Glutamatergic neuron (in vitro differentiated cells): ENCODE measurements around the gene PRR29. TPM values are rescaled to one million over a fixed set of nuclear protein-coding genes. Genes with fewer than 3 reads are reported as not detected.

Source experiments
- DNase-seq: peaks from one replicate; pipeline ENCODE4 v3.0.0; 2022
- H3K27ac Mint-ChIP-seq: one replicate; pipeline ENCODE4 v1.8.0; 2020; ENCODE audit warnings: mild to moderate bottlenecking, mixed read lengths, inconsistent platforms; ENCODE audit not compliant: unreplicated experiment
- H3K27me3 Mint-ChIP-seq: one replicate; pipeline ENCODE4 v1.8.0; 2020; ENCODE audit warnings: mild to moderate bottlenecking, moderate library complexity, mixed read lengths, inconsistent platforms; ENCODE audit not compliant: unreplicated experiment
- H3K36me3 Mint-ChIP-seq: one replicate; pipeline ENCODE4 v1.8.0; 2020; ENCODE audit warnings: mild to moderate bottlenecking, mixed read lengths, inconsistent platforms; ENCODE audit not compliant: unreplicated experiment
- H3K4me1 Mint-ChIP-seq: one replicate; pipeline ENCODE4 v1.8.0; 2020; ENCODE audit warnings: mild to moderate bottlenecking, low read depth, mixed read lengths, inconsistent platforms; ENCODE audit not compliant: unreplicated experiment
- H3K4me3 Mint-ChIP-seq: one replicate; pipeline ENCODE4 v1.8.0; 2020; ENCODE audit warnings: mild to moderate bottlenecking, mixed read lengths, inconsistent platforms; ENCODE audit not compliant: unreplicated experiment
- H3K9me3 Mint-ChIP-seq: one replicate; pipeline ENCODE4 v1.8.0; 2020; ENCODE audit warnings: mild to moderate bottlenecking, moderate library complexity, mixed read lengths, inconsistent platforms; ENCODE audit not compliant: unreplicated experiment
- total RNA-seq: library from RNA; stranded (reverse); fragmentation: NEBNext Ultra II Directional; extraction: Animal tissue kit (Norgen Biotek cat#: 25700); gene quantifications from one replicate; pipeline ENCODE4 v1.2.1, GENCODE V29; 2021; ENCODE audit not compliant: unreplicated experiment
- TF ChIP-seq, protein P1 (sequence below): fragments of 200-600 bp; sonication (generic); IDR thresholded peaks from one replicate; pipeline ENCODE4 v1.5.0; 2021; ENCODE audit not compliant: partially characterized antibody, unreplicated experiment

The PRR29 gene
- total RNA-seq, 1 donor from 2014 or later, result not detected

DNA sequence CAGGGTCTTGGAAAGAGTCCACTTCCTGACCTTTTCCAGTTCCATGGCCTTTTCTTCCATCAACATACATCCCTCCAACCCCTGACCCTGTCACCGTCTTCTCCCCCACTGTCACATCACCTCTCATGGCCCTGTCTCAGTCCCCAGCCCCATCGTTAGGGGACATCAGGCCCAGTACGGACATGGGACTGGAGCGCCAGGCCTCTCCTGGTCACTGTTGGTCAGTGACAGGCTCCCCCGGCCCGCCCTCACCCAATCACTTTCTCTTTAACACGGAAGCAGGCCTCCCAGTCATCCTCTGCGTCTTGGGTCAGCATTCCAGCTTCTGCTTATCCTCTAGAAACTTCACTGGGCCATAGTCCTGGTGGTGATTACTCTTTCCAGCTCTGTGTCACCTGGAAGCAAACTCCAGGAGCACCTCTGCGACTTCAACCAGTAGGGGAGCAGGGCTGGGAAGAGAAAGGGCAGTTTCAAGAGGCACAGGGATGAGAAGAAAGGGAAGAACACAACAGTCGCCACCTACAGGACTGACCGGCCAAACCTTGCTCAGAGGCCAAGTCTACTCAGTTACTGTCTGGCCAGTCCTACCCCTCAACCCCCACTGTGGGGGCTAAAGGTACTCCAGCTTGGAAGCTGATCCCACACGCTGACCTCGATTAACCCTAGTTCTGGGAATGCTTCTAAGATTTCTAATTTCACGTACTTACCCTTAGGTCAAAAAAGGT, 38.2 kb downstream of the PRR29 start:
- no peaks in the 10 kb centered on the region for H3K4me1 Mint-ChIP-seq
- no peaks in the 10 kb centered on the region for H3K9me3 Mint-ChIP-seq
- no peak overlapping the region for H3K4me3 Mint-ChIP-seq
- H3K27ac Mint-ChIP-seq, result no peak overlapping the region
- no peak for DNase-seq
- H3K36me3 Mint-ChIP-seq, result no peaks in the 10 kb centered on the region
- TF ChIP-seq, protein P1, sequence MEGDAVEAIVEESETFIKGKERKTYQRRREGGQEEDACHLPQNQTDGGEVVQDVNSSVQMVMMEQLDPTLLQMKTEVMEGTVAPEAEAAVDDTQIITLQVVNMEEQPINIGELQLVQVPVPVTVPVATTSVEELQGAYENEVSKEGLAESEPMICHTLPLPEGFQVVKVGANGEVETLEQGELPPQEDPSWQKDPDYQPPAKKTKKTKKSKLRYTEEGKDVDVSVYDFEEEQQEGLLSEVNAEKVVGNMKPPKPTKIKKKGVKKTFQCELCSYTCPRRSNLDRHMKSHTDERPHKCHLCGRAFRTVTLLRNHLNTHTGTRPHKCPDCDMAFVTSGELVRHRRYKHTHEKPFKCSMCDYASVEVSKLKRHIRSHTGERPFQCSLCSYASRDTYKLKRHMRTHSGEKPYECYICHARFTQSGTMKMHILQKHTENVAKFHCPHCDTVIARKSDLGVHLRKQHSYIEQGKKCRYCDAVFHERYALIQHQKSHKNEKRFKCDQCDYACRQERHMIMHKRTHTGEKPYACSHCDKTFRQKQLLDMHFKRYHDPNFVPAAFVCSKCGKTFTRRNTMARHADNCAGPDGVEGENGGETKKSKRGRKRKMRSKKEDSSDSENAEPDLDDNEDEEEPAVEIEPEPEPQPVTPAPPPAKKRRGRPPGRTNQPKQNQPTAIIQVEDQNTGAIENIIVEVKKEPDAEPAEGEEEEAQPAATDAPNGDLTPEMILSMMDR, result no peak
- no peaks in the 10 kb centered on the region for H3K27me3 Mint-ChIP-seq

DNA sequence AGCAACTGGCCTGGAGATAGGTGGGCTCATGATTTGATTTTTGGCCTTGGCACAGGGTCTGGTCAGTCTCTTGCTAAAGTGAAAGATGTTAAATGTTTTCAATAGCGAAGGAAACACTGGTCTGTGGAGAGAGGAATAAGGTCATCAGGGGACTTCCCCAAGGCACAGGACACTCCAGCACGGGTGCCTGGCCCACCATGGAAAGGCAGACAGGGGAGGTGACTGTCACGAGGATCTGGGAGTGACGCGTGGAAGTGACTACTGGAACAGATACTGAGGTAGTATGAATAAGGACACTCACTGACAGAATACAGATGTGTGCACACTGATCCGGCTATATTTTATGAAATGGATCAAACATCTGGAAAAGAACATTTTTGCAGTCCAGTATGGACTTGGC, 39.0 kb downstream of the PRR29 start:
- DNase-seq, result no peak

DNA sequence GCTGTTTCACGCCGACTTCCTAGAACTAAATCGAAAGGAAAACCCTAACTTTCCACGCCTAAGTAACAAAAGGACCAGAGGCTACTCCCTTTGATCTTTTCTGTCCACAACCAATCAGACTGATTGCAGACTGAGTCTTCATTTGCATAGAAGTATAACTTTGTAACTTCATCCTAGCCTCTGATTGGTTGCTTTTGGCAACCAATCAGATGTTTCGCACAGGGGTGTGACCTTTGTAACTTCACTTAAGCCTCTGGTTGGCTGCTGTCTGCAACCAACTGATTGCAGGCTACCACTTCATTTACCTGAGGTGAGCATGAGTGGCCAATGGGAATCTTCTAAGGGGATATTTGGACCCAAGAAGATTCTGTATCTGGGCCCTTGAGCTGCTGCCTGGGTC, 39.7 kb downstream of the PRR29 start:
- Mint-ChIP-seq H3K27ac (no peak overlapping the region), H3K36me3 (peaks cover 4% of the 10 kb centered on the region), H3K27me3 (no peaks in the 10 kb centered on the region), H3K9me3 (peaks cover 3% of the 10 kb centered on the region), H3K4me1 (no peaks in the 10 kb centered on the region), H3K4me3 (no peak overlapping the region)
- no peak for DNase-seq
- TF ChIP-seq, protein P1, result no peak

More for the DNA sequence above, 39.0 kb downstream of the PRR29 start:
- peaks cover 3% of the 10 kb centered on the region for H3K9me3 Mint-ChIP-seq
- TF ChIP-seq, protein P1, result no peak
- H3K36me3 Mint-ChIP-seq, result peaks cover 3% of the 10 kb centered on the region
- H3K27me3 Mint-ChIP-seq, result no peaks in the 10 kb centered on the region
- H3K4me1 Mint-ChIP-seq, result no peaks in the 10 kb centered on the region
- H3K4me3 Mint-ChIP-seq, result no peak overlapping the region
- no peak overlapping the region for H3K27ac Mint-ChIP-seq

DNA sequence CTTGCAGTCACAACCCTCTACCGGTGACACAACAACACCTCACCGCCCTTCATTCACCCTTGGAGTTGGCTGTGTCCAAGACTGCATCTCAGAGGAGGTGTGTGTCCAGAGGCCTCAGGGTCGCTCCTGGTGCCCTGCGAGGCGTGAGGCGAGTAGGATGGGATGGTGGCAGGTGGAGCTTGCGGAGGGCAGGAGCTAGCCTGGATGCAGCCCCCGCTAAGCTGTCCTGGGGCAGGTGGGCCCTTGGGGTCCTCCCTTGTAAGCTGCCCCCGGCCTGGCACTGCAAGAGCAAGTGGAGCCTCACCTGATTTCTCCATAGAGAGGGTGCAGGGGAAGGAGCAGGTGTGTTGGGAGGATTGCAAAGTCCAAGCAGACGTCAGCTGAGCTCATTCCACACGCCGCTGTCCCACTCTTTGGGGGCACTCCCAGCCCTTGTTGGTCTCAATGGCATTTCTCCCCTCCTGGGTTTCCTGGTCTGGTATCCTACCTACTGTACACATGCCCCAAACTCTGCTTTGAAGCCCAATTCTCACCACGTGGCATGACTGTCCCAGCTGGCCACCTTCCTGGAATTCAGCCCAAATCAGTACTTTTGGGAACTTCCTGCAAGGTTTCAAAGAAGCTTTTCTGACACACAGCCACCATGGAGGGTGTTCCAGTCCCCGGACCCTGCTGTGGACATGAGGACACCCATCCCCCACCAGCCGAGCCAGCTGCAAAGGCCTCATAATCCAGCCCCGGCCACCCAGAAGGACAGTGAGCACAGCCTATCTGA, 40.4 kb downstream of the PRR29 start:
- H3K27ac Mint-ChIP-seq, result no peak overlapping the region
- TF ChIP-seq, protein P1, result no peak
- no peak overlapping the region for H3K4me3 Mint-ChIP-seq
- no peaks in the 10 kb centered on the region for H3K27me3 Mint-ChIP-seq
- H3K4me1 Mint-ChIP-seq, result no peaks in the 10 kb centered on the region
- DNase-seq, result no peak
- H3K9me3 Mint-ChIP-seq, result peaks cover 3% of the 10 kb centered on the region
- H3K36me3 Mint-ChIP-seq, result peaks cover 4% of the 10 kb centered on the region

DNA sequence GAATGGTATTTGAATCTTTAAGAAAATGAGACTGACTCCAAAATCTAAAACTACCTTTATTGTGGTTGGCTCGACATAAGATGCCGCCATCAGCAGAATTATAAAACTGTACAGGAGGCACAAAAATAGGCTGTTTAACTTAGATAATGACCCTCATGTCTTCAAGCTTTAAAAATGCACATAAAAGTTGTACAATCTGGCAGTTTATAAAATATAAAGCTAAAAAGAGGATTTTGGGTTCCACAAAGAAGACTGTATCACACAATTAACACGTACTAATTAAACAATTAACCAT, 40.9 kb downstream of the PRR29 start:
- H3K36me3 Mint-ChIP-seq, result peaks cover 4% of the 10 kb centered on the region
- peaks cover 3% of the 10 kb centered on the region for H3K9me3 Mint-ChIP-seq
- no peaks in the 10 kb centered on the region for H3K4me1 Mint-ChIP-seq
- no peaks in the 10 kb centered on the region for H3K27me3 Mint-ChIP-seq
- H3K4me3 Mint-ChIP-seq, result no peak overlapping the region
- TF ChIP-seq, protein P1, result no peak
- no peak overlapping the region for H3K27ac Mint-ChIP-seq
- DNase-seq, result no peak
